Neural cell (in vitro differentiated cells): ENCODE results near the gene PLEKHH3. TPM values are rescaled to one million over a fixed set of nuclear protein-coding genes. Genes with fewer than 3 reads are reported as not detected.

Source experiments
- H2AFZ ChIP-seq: fragments of 200-600, 300-800 bp; sonication (generic), shearing (Covaris generic); 2 replicates; pipeline ENCODE4 v1.6.0; 2014; ENCODE audit warnings: low read depth, mild to moderate bottlenecking, antibody characterized with exemption, low read length, moderate library complexity
- H3F3A ChIP-seq: fragments of 200-600 bp; shearing (Covaris generic); 2 replicates; pipeline ENCODE4 v1.6.1; 2016; ENCODE audit warnings: mild to moderate bottlenecking, moderate library complexity, mixed read lengths, antibody characterized with exemption, low read length; ENCODE audit not compliant: insufficient read depth, poor library complexity, severe bottlenecking
- H3K27ac ChIP-seq: fragments of 200-600, 300-800 bp; sonication (generic), shearing (Covaris generic); 2 replicates; pipeline ENCODE4 v1.5.1; 2014; ENCODE audit warnings: mild to moderate bottlenecking, low read length, moderate library complexity
- H3K27me3 ChIP-seq: fragments of 300-800, 200-600 bp; sonication (generic), shearing (Covaris generic); 2 replicates; pipeline ENCODE4 v1.6.0; 2014; ENCODE audit warnings: mild to moderate bottlenecking, low read depth, low read length, moderate library complexity; ENCODE audit not compliant: insufficient read depth
- H3K36me3 ChIP-seq: fragments of 300-800, 200-600 bp; sonication (generic), shearing (Covaris generic); 2 replicates; pipeline ENCODE4 v1.5.1; 2014; ENCODE audit warnings: mild to moderate bottlenecking, antibody characterized with exemption, low read length, moderate library complexity; ENCODE audit not compliant: insufficient read depth
- H3K4me2 ChIP-seq: fragments of 300-800, 200-600 bp; sonication (generic), shearing (Covaris generic); 2 replicates; pipeline ENCODE4 v1.6.0; 2014; ENCODE audit warnings: mild to moderate bottlenecking, low read length
- H3K4me3 ChIP-seq: fragments of 300-800, 200-600 bp; sonication (generic), shearing (Covaris generic); 2 replicates; pipeline ENCODE4 v1.5.1; 2014; ENCODE audit warnings: mild to moderate bottlenecking, low read length, moderate library complexity
- H3K79me2 ChIP-seq: fragments of 200-600 bp; shearing (Covaris generic); replicated peaks from 2 replicates; pipeline ENCODE4 v1.6.0; 2014; ENCODE audit warnings: mild to moderate bottlenecking, low read length, moderate library complexity; ENCODE audit not compliant: insufficient read depth
- H3K9ac ChIP-seq: fragments of 300-800, 200-600 bp; sonication (generic), shearing (Covaris generic); 2 replicates; pipeline ENCODE4 v1.6.1; 2016; ENCODE audit warnings: mild to moderate bottlenecking, low read length, mixed read lengths
- H3K9me2 ChIP-seq: fragments of 200-600 bp; shearing (Covaris generic); 2 replicates; pipeline ENCODE4 v1.6.1; 2016; ENCODE audit warnings: mild to moderate bottlenecking, low read length, mixed read lengths; ENCODE audit not compliant: insufficient read depth
- H3K9me3 ChIP-seq: fragments of 200-600, 300-800 bp; sonication (generic), shearing (Covaris generic); 2 replicates; pipeline ENCODE4 v1.6.1; 2016; ENCODE audit warnings: mild to moderate bottlenecking, mixed run types, low read length, moderate library complexity, mixed read lengths
- H4K20me1 ChIP-seq: fragments of 200-600 bp; shearing (Covaris generic); 2 replicates; pipeline ENCODE4 v1.6.1; 2016; ENCODE audit warnings: mild to moderate bottlenecking, mixed run types; ENCODE audit not compliant: insufficient read depth
- EP300 ChIP-seq: fragments of 450-650 bp; conservative IDR thresholded peaks from 2 replicates; pipeline ENCODE4 v1.6.1; 2014; ENCODE audit warnings: antibody characterized with exemption, mild to moderate bottlenecking, moderate library complexity; ENCODE audit not compliant: poor library complexity, severe bottlenecking
- EZH2 ChIP-seq: fragments of 200-600, 300-800 bp; shearing (Covaris generic), sonication (generic); IDR thresholded peaks from 2 replicates; pipeline ENCODE4 v1.6.1; 2014; ENCODE audit warnings: antibody characterized with exemption, low read length, borderline replicate concordance, mild to moderate bottlenecking; ENCODE audit not compliant: insufficient read depth, poor library complexity, severe bottlenecking
- MXI1 ChIP-seq: fragments of 450-650 bp; conservative IDR thresholded peaks from 2 replicates; pipeline ENCODE4 v1.6.1; 2014; ENCODE audit warnings: antibody characterized with exemption, mild to moderate bottlenecking; ENCODE audit not compliant: poor library complexity, severe bottlenecking
- POLR2AphosphoS5 ChIP-seq: IDR thresholded peaks from 2 replicates; pipeline ENCODE4 v1.6.1; 2012
- RAD21 ChIP-seq: fragments of 450-650 bp; conservative IDR thresholded peaks from 2 replicates; pipeline ENCODE4 v1.6.1; 2014; ENCODE audit warnings: antibody characterized with exemption, mild to moderate bottlenecking, moderate library complexity
- SMC3 ChIP-seq: fragments of 450-650 bp; conservative IDR thresholded peaks from 2 replicates; pipeline ENCODE4 v1.6.1; 2014; ENCODE audit warnings: antibody characterized with exemption, mild to moderate bottlenecking, moderate library complexity; ENCODE audit not compliant: poor library complexity
- TAF1 ChIP-seq: IDR thresholded peaks from 2 replicates; pipeline ENCODE4 v1.6.1; 2012; ENCODE audit warnings: low read depth
- polyA plus RNA-seq: library from polyadenylated mRNA; depleted of rRNA; stranded (reverse); fragments of >200 nt; gene quantifications from 2 replicates; pipeline ENCODE4 v1.2.3, GENCODE V29; 2014
- TF ChIP-seq, protein P1 (sequence below): fragments of 450-650 bp; IDR thresholded peaks from 2 replicates; pipeline ENCODE4 v1.5.1; 2014; ENCODE audit warnings: antibody characterized with exemption, mild to moderate bottlenecking, moderate library complexity; ENCODE audit not compliant: poor library complexity, severe bottlenecking
- TF ChIP-seq, protein P2 (sequence below): IDR thresholded peaks from 2 replicates; pipeline ENCODE4 v1.6.1; 2012; ENCODE audit warnings: borderline replicate concordance

The PLEKHH3 gene
- polyA plus RNA-seq, 1 donor from 2014 or later: 18.4 TPM

DNA sequence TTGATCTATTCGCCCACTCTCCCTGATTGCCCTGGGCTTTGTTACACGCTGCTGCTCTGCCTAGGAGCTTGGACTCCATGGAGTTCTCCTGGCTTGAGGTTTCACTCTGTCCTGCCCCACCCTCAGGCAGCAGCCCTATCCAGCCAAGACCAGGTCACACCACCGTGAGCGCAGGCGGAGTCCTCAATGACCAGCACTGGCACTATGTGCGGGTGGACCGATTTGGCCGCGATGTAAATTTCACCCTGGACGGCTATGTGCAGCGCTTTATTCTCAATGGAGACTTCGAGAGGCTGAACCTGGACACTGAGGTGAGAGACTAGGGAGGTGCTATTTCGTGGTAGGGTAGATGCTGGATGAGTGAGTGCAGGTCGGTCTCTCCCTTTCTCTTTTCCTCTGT lies 9.0 kb upstream of the PLEKHH3 start:
- Histone ChIP-seq H4K20me1 (no peaks in the 10 kb centered on the region), H3K27me3 (no peaks in the 10 kb centered on the region), H3K9me2 (no peaks in the 10 kb centered on the region), H3K9ac (no peak overlapping the region), H3K27ac (no peak overlapping the region), H3F3A (no peaks in the 10 kb centered on the region), H3K9me3 (no peaks in the 10 kb centered on the region), H3K79me2 (peaks cover 4% of the 10 kb centered on the region), H3K4me2 (no peak overlapping the region), H3K4me3 (no peak overlapping the region), H3K36me3 (no peaks in the 10 kb centered on the region), H2AFZ (no peak overlapping the region)
- TF ChIP-seq EP300 (no peak), TAF1 (no peak), SMC3 (no peak), MXI1 (no peak), RAD21 (no peak), EZH2 (no peak), POLR2AphosphoS5 (no peak)
- TF ChIP-seq, protein P1, sequence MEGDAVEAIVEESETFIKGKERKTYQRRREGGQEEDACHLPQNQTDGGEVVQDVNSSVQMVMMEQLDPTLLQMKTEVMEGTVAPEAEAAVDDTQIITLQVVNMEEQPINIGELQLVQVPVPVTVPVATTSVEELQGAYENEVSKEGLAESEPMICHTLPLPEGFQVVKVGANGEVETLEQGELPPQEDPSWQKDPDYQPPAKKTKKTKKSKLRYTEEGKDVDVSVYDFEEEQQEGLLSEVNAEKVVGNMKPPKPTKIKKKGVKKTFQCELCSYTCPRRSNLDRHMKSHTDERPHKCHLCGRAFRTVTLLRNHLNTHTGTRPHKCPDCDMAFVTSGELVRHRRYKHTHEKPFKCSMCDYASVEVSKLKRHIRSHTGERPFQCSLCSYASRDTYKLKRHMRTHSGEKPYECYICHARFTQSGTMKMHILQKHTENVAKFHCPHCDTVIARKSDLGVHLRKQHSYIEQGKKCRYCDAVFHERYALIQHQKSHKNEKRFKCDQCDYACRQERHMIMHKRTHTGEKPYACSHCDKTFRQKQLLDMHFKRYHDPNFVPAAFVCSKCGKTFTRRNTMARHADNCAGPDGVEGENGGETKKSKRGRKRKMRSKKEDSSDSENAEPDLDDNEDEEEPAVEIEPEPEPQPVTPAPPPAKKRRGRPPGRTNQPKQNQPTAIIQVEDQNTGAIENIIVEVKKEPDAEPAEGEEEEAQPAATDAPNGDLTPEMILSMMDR: no peak
- TF ChIP-seq, protein P2, sequence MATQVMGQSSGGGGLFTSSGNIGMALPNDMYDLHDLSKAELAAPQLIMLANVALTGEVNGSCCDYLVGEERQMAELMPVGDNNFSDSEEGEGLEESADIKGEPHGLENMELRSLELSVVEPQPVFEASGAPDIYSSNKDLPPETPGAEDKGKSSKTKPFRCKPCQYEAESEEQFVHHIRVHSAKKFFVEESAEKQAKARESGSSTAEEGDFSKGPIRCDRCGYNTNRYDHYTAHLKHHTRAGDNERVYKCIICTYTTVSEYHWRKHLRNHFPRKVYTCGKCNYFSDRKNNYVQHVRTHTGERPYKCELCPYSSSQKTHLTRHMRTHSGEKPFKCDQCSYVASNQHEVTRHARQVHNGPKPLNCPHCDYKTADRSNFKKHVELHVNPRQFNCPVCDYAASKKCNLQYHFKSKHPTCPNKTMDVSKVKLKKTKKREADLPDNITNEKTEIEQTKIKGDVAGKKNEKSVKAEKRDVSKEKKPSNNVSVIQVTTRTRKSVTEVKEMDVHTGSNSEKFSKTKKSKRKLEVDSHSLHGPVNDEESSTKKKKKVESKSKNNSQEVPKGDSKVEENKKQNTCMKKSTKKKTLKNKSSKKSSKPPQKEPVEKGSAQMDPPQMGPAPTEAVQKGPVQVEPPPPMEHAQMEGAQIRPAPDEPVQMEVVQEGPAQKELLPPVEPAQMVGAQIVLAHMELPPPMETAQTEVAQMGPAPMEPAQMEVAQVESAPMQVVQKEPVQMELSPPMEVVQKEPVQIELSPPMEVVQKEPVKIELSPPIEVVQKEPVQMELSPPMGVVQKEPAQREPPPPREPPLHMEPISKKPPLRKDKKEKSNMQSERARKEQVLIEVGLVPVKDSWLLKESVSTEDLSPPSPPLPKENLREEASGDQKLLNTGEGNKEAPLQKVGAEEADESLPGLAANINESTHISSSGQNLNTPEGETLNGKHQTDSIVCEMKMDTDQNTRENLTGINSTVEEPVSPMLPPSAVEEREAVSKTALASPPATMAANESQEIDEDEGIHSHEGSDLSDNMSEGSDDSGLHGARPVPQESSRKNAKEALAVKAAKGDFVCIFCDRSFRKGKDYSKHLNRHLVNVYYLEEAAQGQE: no peak

- Histone ChIP-seq H3K27me3 (no peaks in the 10 kb centered on the region), H3K9me2 (no peaks in the 10 kb centered on the region), H2AFZ (no peak overlapping the region), H3K36me3 (no peaks in the 10 kb centered on the region), H3K9ac (no peak overlapping the region), H3K27ac (no peak overlapping the region), H3F3A (no peaks in the 10 kb centered on the region), H4K20me1 (no peaks in the 10 kb centered on the region), H3K4me3 (no peak overlapping the region), H3K4me2 (no peak overlapping the region), H3K79me2 (peaks cover 4% of the 10 kb centered on the region), H3K9me3 (no peaks in the 10 kb centered on the region)
- TF ChIP-seq MXI1 (no peak), SMC3 (no peak), EP300 (no peak), TAF1 (no peak), EZH2 (no peak), POLR2AphosphoS5 (no peak), RAD21 (no peak)
- TF ChIP-seq, protein P1: no peak
- TF ChIP-seq, protein P2: no peak
These were observed 8.2 kb upstream of the PLEKHH3 start for GRCh38 chr17:42684929-42685556.
